Keratinocyte (primary cell): ENCODE results near the gene L3MBTL2.

ENCODE experiments used
- EZH2 ChIP-seq: IDR thresholded peaks from one replicate; pipeline ENCODE4 v1.6.1; 2012; ENCODE audit warnings: inconsistent platforms, mild to moderate bottlenecking, low read length, moderate library complexity
- TF ChIP-seq, protein P1 (sequence below), 3 experiments: IDR thresholded peaks in 1 of 3; conservative IDR thresholded peaks in 1 of 3; optimal IDR thresholded peaks in 1 of 3; 2 replicates in 2 of 3; 3 replicates in 1 of 3; pipeline versions ENCODE3 to v1.5.1; 2011; ENCODE audit warnings: low read length in 3 of 3, mild to moderate bottlenecking in 3 of 3, moderate library complexity in 2 of 3, control low read depth in 1 of 3, inconsistent platforms in 1 of 3; ENCODE audit not compliant: insufficient read depth in 2 of 3; ENCODE audit errors: extremely low read depth in 1 of 3

DNA sequence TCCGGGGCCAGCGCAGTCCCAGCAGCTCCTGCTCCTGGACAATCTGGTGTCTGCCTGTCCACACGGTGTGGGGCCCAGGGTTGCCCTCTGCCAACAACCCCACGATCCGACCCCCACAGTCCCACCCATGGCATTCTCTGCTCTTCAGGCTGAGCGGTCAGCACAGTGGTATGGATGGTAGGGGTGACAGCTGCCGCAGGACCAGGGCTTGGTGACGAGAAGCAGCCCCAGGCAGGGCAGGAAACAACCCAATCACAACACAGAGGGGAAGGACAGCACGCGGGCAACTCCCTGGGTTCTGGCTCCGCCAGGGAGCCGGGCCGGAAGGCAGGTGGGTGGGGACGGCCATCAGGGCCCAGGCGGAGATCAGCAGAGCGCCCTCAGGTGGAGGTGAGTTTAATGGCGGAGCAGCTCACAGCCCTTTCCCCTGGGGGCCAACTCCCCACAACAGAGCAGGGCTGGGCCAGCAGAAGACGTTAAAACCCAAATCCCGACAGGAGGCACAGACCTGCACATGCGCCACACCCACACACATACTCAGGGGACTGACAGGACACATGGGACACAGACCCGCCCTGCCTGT lies 40.9 kb downstream of the L3MBTL2 start:
- TF ChIP-seq, protein P1, sequence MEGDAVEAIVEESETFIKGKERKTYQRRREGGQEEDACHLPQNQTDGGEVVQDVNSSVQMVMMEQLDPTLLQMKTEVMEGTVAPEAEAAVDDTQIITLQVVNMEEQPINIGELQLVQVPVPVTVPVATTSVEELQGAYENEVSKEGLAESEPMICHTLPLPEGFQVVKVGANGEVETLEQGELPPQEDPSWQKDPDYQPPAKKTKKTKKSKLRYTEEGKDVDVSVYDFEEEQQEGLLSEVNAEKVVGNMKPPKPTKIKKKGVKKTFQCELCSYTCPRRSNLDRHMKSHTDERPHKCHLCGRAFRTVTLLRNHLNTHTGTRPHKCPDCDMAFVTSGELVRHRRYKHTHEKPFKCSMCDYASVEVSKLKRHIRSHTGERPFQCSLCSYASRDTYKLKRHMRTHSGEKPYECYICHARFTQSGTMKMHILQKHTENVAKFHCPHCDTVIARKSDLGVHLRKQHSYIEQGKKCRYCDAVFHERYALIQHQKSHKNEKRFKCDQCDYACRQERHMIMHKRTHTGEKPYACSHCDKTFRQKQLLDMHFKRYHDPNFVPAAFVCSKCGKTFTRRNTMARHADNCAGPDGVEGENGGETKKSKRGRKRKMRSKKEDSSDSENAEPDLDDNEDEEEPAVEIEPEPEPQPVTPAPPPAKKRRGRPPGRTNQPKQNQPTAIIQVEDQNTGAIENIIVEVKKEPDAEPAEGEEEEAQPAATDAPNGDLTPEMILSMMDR (optimal IDR thresholded peaks at IDR 0.05 in 1 of 3, IDR thresholded peaks at IDR 0.05 in 1 of 3, conservative IDR thresholded peaks at IDR 0.05 in 1 of 3; ENCODE audit: extremely low read depth in 1 of 3, insufficient read depth in 2 of 3, low read length in 3 of 3), result peak in 1 of 3 experiments; percentile 36
- TF ChIP-seq EZH2, result no peak
